Body of pancreas (tissue), 4 donors: ENCODE measurements around the gene ABCB9. TPM values are rescaled to one million over a fixed set of nuclear protein-coding genes. Genes with fewer than 3 reads are reported as not detected.

Experiments
- ATAC-seq: fragments of 150-250 bp; one replicate; pipeline ENCODE4 v1.9.1; 2016
- DNase-seq, 4 donors: peaks; one replicate each; pipeline ENCODE4 v3.0.0-alpha.2; 2019
- H3K27ac ChIP-seq, 4 donors: fragments of 200-600 bp; sonication (generic); 1 replicate in 3 of 4; 2 replicates in 1 of 4; pipeline versions ENCODE4 v1.5.1 to v1.6.1; 2016 to 2019; ENCODE audit warnings: mild to moderate bottlenecking in 1 of 4, mixed read lengths in 1 of 4, moderate library complexity in 1 of 4
- H3K27me3 ChIP-seq, 2 donors: fragments of 200-600 bp; sonication (generic); one replicate each; pipeline ENCODE4 v1.6.0; 2016; ENCODE audit warnings: mild to moderate bottlenecking in 1 of 2
- H3K36me3 ChIP-seq, 2 donors: fragments of 200-600 bp; sonication (generic); replicated peaks in 1 of 2; 2 replicates each; pipeline ENCODE4 v1.5.1; 2016; ENCODE audit warnings: low read depth in 2 of 2; ENCODE audit not compliant: insufficient read depth in 1 of 2
- H3K4me1 ChIP-seq: fragments of 200-600 bp; sonication (generic); one replicate; pipeline ENCODE4 v1.6.0; 2016
- H3K4me3 ChIP-seq, 2 donors: fragments of 200-600 bp; sonication (generic); 1 replicate in 1 of 2; 2 replicates in 1 of 2; pipeline ENCODE4 v1.5.1; 2016 to 2019
- H3K9me3 ChIP-seq, 3 donors: fragments of 200-600 bp; sonication (generic); 1 replicate in 2 of 3; 2 replicates in 1 of 3; pipeline ENCODE4 v1.5.1; 2016
- CTCF ChIP-seq, 7 experiments: fragments of 450-650 bp in 4 of 7; fragments of 200-600 bp in 3 of 7; sonication (generic) in 3 of 7; IDR thresholded peaks; one replicate each; pipeline ENCODE4 v1.5.1; 2016 to 2019; ENCODE audit warnings: antibody characterized with exemption in 7 of 7
- POLR2A ChIP-seq, 3 donors: fragments of 450-650 bp; IDR thresholded peaks; one replicate each; pipeline ENCODE4 v1.6.1; 2016; ENCODE audit warnings: antibody characterized with exemption in 3 of 3, mild to moderate bottlenecking in 2 of 3
- WGBS, 2 donors: methylation state at CpG; one replicate each; pipeline ENCODE4 v1.1.5; 2017; 5-methylcytosine and 5-hydroxymethylcytosine counted together
- intact Hi-C: fragments of 100-400 bp; cut with DNase I; formaldehyde crosslinking; loops from one replicate; pipeline ENCODE4 v1.15.1; 2023
- total RNA-seq, 2 donors: library from RNA; depleted of rRNA; stranded (reverse); fragments of >200 nt; gene quantifications; one replicate each; pipeline ENCODE4 v1.1.0, GENCODE V29; 2016

ABCB9 gene
- total RNA-seq, 2 donors from 2014 or later, result 5.2 to 7.9 TPM

- 46% methylated on average over 4 of the region's 4 CpGs for WGBS, 2 donors
- ATAC-seq (no peak), DNase-seq (no peak)
- intact Hi-C loops, result no loop called here
- TF ChIP-seq CTCF (IDR thresholded peaks at IDR 0.05), result no peak
- no peak for TF ChIP-seq POLR2A (IDR thresholded peaks at IDR 0.05)
- H3K4me3 ChIP-seq, result no peak overlapping the region
- no peaks in the 10 kb centered on the region for H3K9me3 ChIP-seq
- H3K27ac ChIP-seq, result peak overlapping the region in 3 of 4 donors; percentile 10 to 35 (median 34)
- H3K4me1 ChIP-seq, result peaks cover 68% of the 10 kb centered on the region
- H3K27me3 ChIP-seq, result no peaks in the 10 kb centered on the region
- no peaks in the 10 kb centered on the region for H3K36me3 ChIP-seq
These were observed 81.4 kb downstream of the ABCB9 start for GRCh38 chr12:122884860-122885259.

GRCh38 chr12:122884091-122884826 is 82.0 kb downstream of the ABCB9 start:
- H3K27ac ChIP-seq, result peak overlapping the region in 3 of 4 donors; percentile 10 to 35 (median 34)
- DNase-seq (no peak), ATAC-seq (no peak)
- no peak overlapping the region for H3K4me3 ChIP-seq
- TF ChIP-seq CTCF (IDR thresholded peaks at IDR 0.05) (no peak), POLR2A (IDR thresholded peaks at IDR 0.05) (no peak)
- intact Hi-C loops, result no loop called here
- H3K9me3 ChIP-seq, result no peaks in the 10 kb centered on the region
- peaks cover 68% of the 10 kb centered on the region for H3K4me1 ChIP-seq
- WGBS, 2 donors, result 56 to 69% methylated on average over 6 of the region's 6 CpGs
- no peaks in the 10 kb centered on the region for H3K36me3 ChIP-seq
- H3K27me3 ChIP-seq, result no peaks in the 10 kb centered on the region

- H3K9me3 ChIP-seq, result no peaks in the 10 kb centered on the region
- DNase-seq, result no peak
- WGBS, 2 donors, result 73 to 86% methylated on average over 11 of the region's 11 CpGs
- H3K36me3 ChIP-seq, result no peaks in the 10 kb centered on the region
- H3K27ac ChIP-seq, result peak overlapping the region in 2 of 4 donors; percentile 10 to 34
- ATAC-seq, result no peak
- no peaks in the 10 kb centered on the region for H3K27me3 ChIP-seq
- H3K4me3 ChIP-seq, result no peak overlapping the region
- peaks cover 72% of the 10 kb centered on the region for H3K4me1 ChIP-seq
- intact Hi-C loops, result no loop called here
- no peak for TF ChIP-seq POLR2A (IDR thresholded peaks at IDR 0.05)
- TF ChIP-seq CTCF (IDR thresholded peaks at IDR 0.05), result no peak
These were observed 83.2 kb downstream of the ABCB9 start for GRCh38 chr12:122882908-122883558.

- H3K9me3 ChIP-seq, result no peaks in the 10 kb centered on the region
- H3K36me3 ChIP-seq, result no peaks in the 10 kb centered on the region
- 52 to 69% methylated on average over 8 of the region's 8 CpGs for WGBS, 2 donors
- H3K4me1 ChIP-seq, result peaks cover 72% of the 10 kb centered on the region
- TF ChIP-seq POLR2A (IDR thresholded peaks at IDR 0.05) (no peak), CTCF (IDR thresholded peaks at IDR 0.05) (peak in 4 of 7 experiments; percentile 5 to 38 (median 19))
- no peak overlapping the region for H3K4me3 ChIP-seq
- DNase-seq, result no peak
- intact Hi-C loops, result no loop called here
- H3K27ac ChIP-seq, result peak overlapping the region in 2 of 4 donors; percentile 19 to 30
- no peak for ATAC-seq
- H3K27me3 ChIP-seq, result no peaks in the 10 kb centered on the region
These were observed 85.6 kb downstream of the ABCB9 start for GRCh38 chr12:122880668-122881067.
